GM12891 (cell line): ENCODE measurements around the gene HOXA11.

Experiments
- POLR2A ChIP-seq: IDR thresholded peaks from 2 replicates; pipeline ENCODE4 v1.6.1; 2011; ENCODE audit warnings: low read depth, low read length, control low read depth
- POLR2AphosphoS5 ChIP-seq: IDR thresholded peaks from 2 replicates; pipeline ENCODE4 v1.6.1; 2011; ENCODE audit warnings: low read depth, low read length, control low read depth

- TF ChIP-seq POLR2AphosphoS5 = no peak
- no peak for TF ChIP-seq POLR2A
Measured at GRCh38 chr7:27168265-27168947, 16.6 kb downstream of the HOXA11 start.
